SK-N-SH (cell line): ENCODE measurements around the gene DRC3.

ENCODE experiments used
- CTCF ChIP-seq: fragments of 200-600 bp; sonication (generic); IDR thresholded peaks from 2 replicates; pipeline ENCODE4 v1.6.1; 2017; ENCODE audit warnings: antibody characterized with exemption, mild to moderate bottlenecking, moderate library complexity
- MAX ChIP-seq: IDR thresholded peaks from 2 replicates; pipeline ENCODE4 v1.4.0; 2012; ENCODE audit warnings: low read depth
- MXI1 ChIP-seq: IDR thresholded peaks from 2 replicates; pipeline ENCODE4 v1.6.1; 2012; ENCODE audit warnings: mild to moderate bottlenecking, low read depth, low read length, improper control_type of control experiment

GRCh38 chr17:17971431-17972125 lies 1.1 kb upstream of the DRC3 start:
- TF ChIP-seq CTCF (no peak), MXI1 (peak; percentile 35; the same call in 1 of the 2 replicates), MAX (no peak)
